Brain microvascular endothelial cell (primary cell): Measurements from ENCODE around the gene OTUD1.

ENCODE experiments used
- DNase-seq: peaks from one replicate; pipeline ENCODE4 v3.0.0-alpha.2; 2020
- H3K27ac ChIP-seq: fragments of 250-450 bp; sonication (Bioruptor Pico); 2 replicates; pipeline ENCODE4 v1.5.1; 2020; ENCODE audit warnings: mild to moderate bottlenecking, moderate library complexity
- H3K27me3 ChIP-seq: fragments of 250-450 bp; sonication (Bioruptor Pico); replicated peaks from 2 replicates; pipeline ENCODE4 v1.5.1; 2020; ENCODE audit warnings: mild to moderate bottlenecking
- H3K36me3 ChIP-seq: fragments of 250-450 bp; sonication (Bioruptor Pico); replicated peaks from 2 replicates; pipeline ENCODE4 v1.5.1; 2020; ENCODE audit warnings: mild to moderate bottlenecking
- H3K4me3 ChIP-seq: 2 replicates; pipeline ENCODE4 v1.5.1; 2011; ENCODE audit warnings: low read depth, mild to moderate bottlenecking, control low read depth, low read length, moderate library complexity
- CTCF ChIP-seq: IDR thresholded peaks from 2 replicates; pipeline ENCODE4 v1.5.1; 2011; ENCODE audit warnings: low read depth, mild to moderate bottlenecking, moderate library complexity, low read length, control low read depth, inconsistent platforms; ENCODE audit errors: missing control alignments
- in situ Hi-C: cut with HindIII; loops from 2 replicates; pipeline ENCODE4 v1.10.0; 2017; ENCODE audit warnings: low sequenced_read_pairs, low pct_ligation_motif_present

OTUD1 gene

DNA sequence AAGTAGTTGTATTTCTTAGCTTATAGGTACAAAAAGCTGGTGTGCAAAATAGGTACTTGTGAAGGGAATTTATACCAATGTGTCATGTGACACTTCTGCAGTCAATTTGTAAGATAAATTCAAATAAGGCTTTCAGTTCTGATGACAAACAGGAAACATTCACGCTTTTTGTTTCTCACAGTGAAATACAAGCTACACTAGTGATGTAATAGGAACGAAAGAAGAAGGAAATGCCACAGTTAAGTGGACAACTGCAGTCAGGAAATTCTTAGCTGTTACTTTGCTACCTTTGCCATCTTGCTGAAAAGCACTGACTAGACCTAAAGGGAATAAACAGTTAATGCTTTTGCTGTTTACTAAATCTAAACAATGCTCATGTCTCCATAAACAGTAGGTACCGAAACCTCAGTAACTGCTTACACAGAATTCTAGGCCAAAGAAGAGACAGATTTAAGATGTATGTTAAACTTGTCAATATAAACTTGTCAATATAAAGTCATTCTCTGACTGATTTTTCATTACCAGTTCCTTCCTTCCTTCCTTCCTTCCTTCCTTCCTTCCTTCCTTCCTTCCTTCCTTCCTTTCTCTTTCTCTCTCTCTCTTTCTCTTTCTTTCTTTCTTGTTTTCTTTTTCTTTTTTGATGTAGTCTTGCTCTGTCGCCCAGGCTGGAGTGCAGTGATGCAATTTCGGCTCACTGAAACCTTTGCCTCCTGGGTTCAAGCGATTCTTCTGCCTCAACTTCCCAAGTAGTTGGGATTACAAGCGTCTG, 10.1 kb downstream of the OTUD1 start:
- TF ChIP-seq CTCF: no peak
- no peak for DNase-seq
- H3K27ac ChIP-seq: no peak overlapping the region
- no peak overlapping the region for H3K4me3 ChIP-seq
- H3K36me3 ChIP-seq: no peaks in the 10 kb centered on the region
- H3K27me3 ChIP-seq: no peaks in the 10 kb centered on the region
- in situ Hi-C loops: no loop called here

- Histone ChIP-seq H3K27ac (no peak overlapping the region), H3K4me3 (no peak overlapping the region), H3K27me3 (no peaks in the 10 kb centered on the region), H3K36me3 (no peaks in the 10 kb centered on the region)
- no peak for TF ChIP-seq CTCF
- in situ Hi-C loops: no loop called here
- DNase-seq: no peak
Observed at GRCh38 chr10:23452033-23452655, 13.3 kb downstream of the OTUD1 start.

DNA sequence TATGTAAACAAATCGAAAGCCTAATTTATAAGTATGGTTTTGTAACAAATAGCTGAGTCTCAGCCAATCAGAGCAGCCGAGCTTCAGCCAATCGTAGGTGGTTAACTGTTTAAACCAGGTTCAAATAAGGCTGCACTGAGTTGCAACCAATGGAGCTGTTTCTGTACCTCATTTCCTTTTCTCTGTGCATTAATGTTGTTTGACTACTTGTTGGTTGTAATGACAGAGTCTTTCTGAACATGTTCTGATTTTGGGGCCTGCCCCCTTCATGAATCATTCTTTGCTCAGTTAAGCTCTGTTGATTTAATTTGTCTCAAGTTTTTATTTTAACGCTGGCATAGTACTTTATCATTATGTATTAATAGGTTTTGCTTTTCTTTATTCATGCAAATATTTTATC, 14.6 kb downstream of the OTUD1 start:
- no peaks in the 10 kb centered on the region for H3K36me3 ChIP-seq
- TF ChIP-seq CTCF: no peak
- H3K4me3 ChIP-seq: no peak overlapping the region
- H3K27me3 ChIP-seq: no peaks in the 10 kb centered on the region
- in situ Hi-C loops: no loop called here
- no peak for DNase-seq
- no peak overlapping the region for H3K27ac ChIP-seq

GRCh38 chr10:23457632-23458417, 18.9 kb downstream of the OTUD1 start:
- Histone ChIP-seq H3K27me3 (no peaks in the 10 kb centered on the region), H3K4me3 (no peak overlapping the region), H3K27ac (no peak overlapping the region), H3K36me3 (no peaks in the 10 kb centered on the region)
- in situ Hi-C loops: no loop called here
- no peak for TF ChIP-seq CTCF
- no peak for DNase-seq

GRCh38 chr10:23459308-23459939, 20.5 kb downstream of the OTUD1 start:
- TF ChIP-seq CTCF: no peak
- H3K36me3 ChIP-seq: no peaks in the 10 kb centered on the region
- no peak overlapping the region for H3K4me3 ChIP-seq
- DNase-seq: no peak
- H3K27ac ChIP-seq: no peak overlapping the region
- no peaks in the 10 kb centered on the region for H3K27me3 ChIP-seq
- in situ Hi-C loops: no loop called here
